Ishikawa (cell line): Measurements from ENCODE around the gene FAM53B.

ENCODE experiments used
- EP300 ChIP-seq: IDR thresholded peaks from 2 replicates; pipeline ENCODE4 v1.6.1; 2012; ENCODE audit warnings: borderline replicate concordance
- FOXM1 ChIP-seq: IDR thresholded peaks from 2 replicates; pipeline ENCODE4 v1.6.1; 2012; ENCODE audit warnings: low read depth, borderline replicate concordance
- MAX ChIP-seq: IDR thresholded peaks from 2 replicates; pipeline ENCODE4 v1.6.1; 2012
- RAD21 ChIP-seq: IDR thresholded peaks from 2 replicates; pipeline ENCODE4 v1.6.1; 2012; ENCODE audit warnings: low read depth
- REST ChIP-seq: IDR thresholded peaks from 2 replicates; pipeline ENCODE4 v1.6.1; 2012; ENCODE audit warnings: low read depth, mild to moderate bottlenecking
- TAF1 ChIP-seq: IDR thresholded peaks from 2 replicates; pipeline ENCODE4 v1.6.1; 2012; ENCODE audit warnings: low read depth, mild to moderate bottlenecking
- TEAD4 ChIP-seq: IDR thresholded peaks from 2 replicates; pipeline ENCODE4 v1.6.1; 2012
- USF1 ChIP-seq: IDR thresholded peaks from 2 replicates; pipeline ENCODE4 v1.6.1; 2012
- ZBTB7A ChIP-seq: IDR thresholded peaks from 2 replicates; pipeline ENCODE4 v1.6.1; 2012; ENCODE audit warnings: low read depth

- TF ChIP-seq TEAD4 (no peak), EP300 (no peak), TAF1 (no peak), FOXM1 (no peak), ZBTB7A (no peak), MAX (no peak), REST (no peak), USF1 (no peak), RAD21 (no peak)
Observed at GRCh38 chr10:124629842-124630241, 114.3 kb downstream of the FAM53B start.
